CD4-positive, alpha-beta T cell treated with Interleukin-4 for 4 hours (primary cell): ENCODE results near the gene STON2.

ENCODE experiments used
- DNase-seq: peaks from one replicate; pipeline ENCODE4 v3.0.0-alpha.2; 2020

Gene STON2

GRCh38 chr14:81220580-81220829, 179.6 kb downstream of the STON2 start:
- DNase-seq, result no peak

- peak; percentile 50 for DNase-seq
These were observed 180.2 kb downstream of the STON2 start for GRCh38 chr14:81219759-81220579.

GRCh38 chr14:81219210-81219758, 180.8 kb downstream of the STON2 start:
- DNase-seq, result peak; percentile 96

- peak; percentile 39 for DNase-seq
These were observed 188.3 kb downstream of the STON2 start for GRCh38 chr14:81211844-81212243.
